GM12865 (cell line): ENCODE results near the gene NGFR.
A peak's percentile ranks its signal among the peaks of the same experiment; 100 is the strongest.
"Not testable (repeated sequence)": the region's sequence is repeated elsewhere in the genome, so short reads cannot be mapped to it uniquely, and the experiment has no call there.

Experiments used
- DNase-seq: peaks from one replicate; pipeline ENCODE4 v3.0.0; 2010; ENCODE audit warnings: low read depth
- H3K4me3 ChIP-seq: 2 replicates; pipeline ENCODE4 v1.5.1; 2011; ENCODE audit warnings: mild to moderate bottlenecking, low read depth, low read length, control low read depth
- CTCF ChIP-seq: IDR thresholded peaks from 2 replicates; pipeline ENCODE4 v1.5.1; 2011; ENCODE audit warnings: low read length, control low read depth, low read depth, inconsistent platforms; ENCODE audit not compliant: insufficient read depth; ENCODE audit errors: missing control alignments

Gene NGFR

GRCh38 chr17:49496183-49496866 is 1.2 kb downstream of the NGFR start:
- peak overlapping the region; percentile 36 for H3K4me3 ChIP-seq
- DNase-seq, result peak; percentile 75
- peak; percentile 86 for TF ChIP-seq CTCF

- DNase-seq, result no peak
- TF ChIP-seq CTCF, result no peak
Measured at GRCh38 chr17:49496867-49497147, 1.7 kb downstream of the NGFR start.

GRCh38 chr17:49497148-49498028 is 2.3 kb downstream of the NGFR start:
- no peak for TF ChIP-seq CTCF
- H3K4me3 ChIP-seq, result no peak overlapping the region
- DNase-seq, result no peak

More at GRCh38 chr17:49496867-49497147, 1.7 kb downstream of the NGFR start:
- no peak overlapping the region for H3K4me3 ChIP-seq

GRCh38 chr17:49498029-49498615 is 3.0 kb downstream of the NGFR start:
- no peak overlapping the region for H3K4me3 ChIP-seq
- no peak for TF ChIP-seq CTCF
- no peak for DNase-seq

GRCh38 chr17:49501496-49501895 is 6.4 kb downstream of the NGFR start:
- no peak for DNase-seq
- no peak overlapping the region for H3K4me3 ChIP-seq
- TF ChIP-seq CTCF, result no peak

GRCh38 chr17:49502254-49502653 is 7.2 kb downstream of the NGFR start:
- H3K4me3 ChIP-seq, result no peak overlapping the region
- no peak for TF ChIP-seq CTCF
- no peak for DNase-seq

- not testable (repeated sequence) for H3K4me3 ChIP-seq, DNase-seq
Measured at GRCh38 chr17:49502680-49503079, 7.6 kb downstream of the NGFR start.
